GM18505 (cell line): Measurements from ENCODE around the gene ZFAND3.

Source experiments
- ATAC-seq: cut with Tn5 transposase; IDR thresholded peaks from one replicate; pipeline ENCODE4 v1.9.1; 2021; ENCODE audit not compliant: unreplicated experiment
- POLR2A ChIP-seq: IDR thresholded peaks from 4 replicates; pipeline ENCODE4 v1.6.1; 2011; ENCODE audit warnings: borderline replicate concordance; ENCODE audit not compliant: insufficient read depth, insufficient read length; ENCODE audit errors: extremely low read depth

The ZFAND3 gene

DNA sequence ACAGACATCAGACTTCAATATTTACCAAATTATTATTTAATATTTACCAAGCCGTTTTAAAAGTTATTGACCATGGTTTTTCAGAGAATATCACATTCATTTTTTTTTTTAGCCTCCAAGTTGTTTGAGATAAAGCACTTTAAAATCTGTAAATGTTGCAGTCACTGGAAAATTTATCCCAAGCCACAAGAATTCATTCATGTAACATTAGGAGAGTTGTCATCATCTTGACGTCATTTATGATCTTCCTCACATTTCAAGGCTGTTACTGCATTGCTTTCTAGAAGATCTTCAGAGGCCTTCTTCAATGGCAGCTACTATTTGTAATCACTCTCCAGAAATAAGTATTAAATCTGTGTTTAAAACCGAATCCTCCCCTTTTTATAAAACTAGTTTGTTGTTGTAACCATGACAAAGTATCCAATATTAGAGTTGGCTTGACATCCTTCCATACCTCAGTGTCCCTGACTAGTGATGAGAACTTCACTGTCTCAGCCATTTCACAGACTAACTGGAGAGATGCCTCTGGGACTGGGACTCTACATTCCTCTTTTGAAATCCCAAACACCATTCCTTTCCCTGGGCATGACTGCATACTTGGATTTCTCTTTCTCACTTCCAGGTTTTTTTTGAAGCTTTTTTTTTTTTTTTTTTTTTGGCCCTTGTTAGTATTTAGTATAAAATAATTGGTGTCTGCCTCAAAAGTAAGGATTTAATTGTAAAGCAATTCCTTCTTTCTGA lies 100.1 kb downstream of the ZFAND3 start:
- ATAC-seq = no peak
- TF ChIP-seq POLR2A = no peak

- ATAC-seq = no peak
- no peak for TF ChIP-seq POLR2A
Measured at GRCh38 chr6:37920667-37921066, 101.1 kb downstream of the ZFAND3 start.

GRCh38 chr6:37922563-37922962 lies 103.0 kb downstream of the ZFAND3 start:
- no peak for TF ChIP-seq POLR2A

GRCh38 chr6:37923514-37923913 lies 104.0 kb downstream of the ZFAND3 start:
- no peak for ATAC-seq
- TF ChIP-seq POLR2A = no peak

More at GRCh38 chr6:37922563-37922962, 103.0 kb downstream of the ZFAND3 start:
- no peak for ATAC-seq

DNA sequence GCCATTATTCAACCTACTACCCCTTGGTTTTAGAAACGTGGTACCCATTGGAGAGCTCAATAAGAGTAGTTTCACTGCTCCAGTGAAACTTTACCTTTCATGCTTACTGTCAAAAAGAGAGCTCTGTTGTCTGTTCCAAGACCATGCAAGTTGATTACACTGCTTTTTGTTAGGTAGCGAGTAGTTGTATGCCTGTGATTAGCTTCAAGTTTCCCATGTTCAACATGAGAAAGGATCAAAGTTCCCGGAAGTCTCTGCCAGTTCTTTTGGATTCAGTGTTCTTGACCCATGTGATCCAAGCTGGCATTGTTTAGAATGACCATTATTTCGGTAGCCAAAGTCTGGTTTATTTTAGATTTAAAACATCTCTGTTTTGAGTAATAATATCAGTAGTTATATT lies 107.1 kb downstream of the ZFAND3 start:
- no peak for TF ChIP-seq POLR2A

DNA sequence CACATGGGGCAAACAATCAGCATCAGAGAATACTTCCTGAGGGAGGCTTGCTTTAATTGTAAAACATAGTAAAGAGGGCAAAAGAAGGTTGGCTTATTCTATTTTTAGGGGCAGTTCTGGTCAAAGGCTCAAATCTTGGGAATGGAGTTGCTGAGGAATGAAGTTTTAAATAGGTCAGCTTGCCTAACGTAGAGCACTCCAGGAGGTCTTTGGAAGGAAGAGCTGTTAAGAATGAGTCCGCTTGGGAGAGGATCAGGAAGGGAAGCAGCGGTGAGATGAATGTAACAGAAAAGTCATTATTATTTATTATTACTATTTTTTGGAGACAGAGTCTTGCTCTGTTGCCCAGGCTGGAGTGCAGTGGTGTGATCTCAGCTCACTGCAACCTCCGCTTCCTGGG lies 108.7 kb downstream of the ZFAND3 start:
- TF ChIP-seq POLR2A = no peak
- ATAC-seq = no peak

More for the DNA sequence above, 107.1 kb downstream of the ZFAND3 start:
- ATAC-seq = no peak

DNA sequence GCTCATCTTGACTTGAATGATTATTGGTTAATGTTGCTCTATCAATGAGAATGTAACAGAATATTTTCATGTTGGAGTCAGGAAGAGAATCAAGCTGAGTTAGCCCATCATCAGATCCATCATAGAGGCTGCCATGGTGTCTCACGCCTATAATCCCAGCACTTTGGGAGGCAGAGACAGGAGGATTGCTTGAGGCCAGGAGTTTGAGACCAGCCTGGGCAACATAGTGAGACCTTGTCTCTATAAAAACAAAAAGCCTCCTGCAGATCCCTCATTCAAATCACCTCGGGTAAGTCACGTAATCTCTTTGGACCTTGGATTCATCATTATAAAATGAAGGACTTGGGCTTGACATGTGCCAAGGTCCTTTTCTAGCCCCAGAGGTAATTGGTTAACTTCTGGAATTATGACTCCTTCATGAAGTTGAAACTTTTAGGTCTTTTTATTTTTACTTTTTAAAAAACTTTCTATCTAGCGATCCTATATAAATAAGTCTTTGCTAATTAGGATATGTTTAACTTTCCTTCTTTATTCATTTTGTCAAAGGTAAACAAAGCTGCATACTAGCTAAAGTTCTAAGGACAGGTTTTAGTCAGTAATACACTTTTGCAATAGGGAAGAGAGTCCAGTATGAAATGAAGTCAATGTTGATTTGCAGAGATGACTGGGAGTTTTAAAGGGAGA lies 110.9 kb downstream of the ZFAND3 start:
- ATAC-seq = no peak
- no peak for TF ChIP-seq POLR2A

GRCh38 chr6:37931066-37931465 lies 111.5 kb downstream of the ZFAND3 start:
- TF ChIP-seq POLR2A = no peak
- no peak for ATAC-seq

GRCh38 chr6:37934276-37934675 lies 114.7 kb downstream of the ZFAND3 start:
- TF ChIP-seq POLR2A = no peak
- no peak for ATAC-seq

GRCh38 chr6:37936150-37936549 lies 116.6 kb downstream of the ZFAND3 start:
- TF ChIP-seq POLR2A = no peak
- ATAC-seq = no peak

DNA sequence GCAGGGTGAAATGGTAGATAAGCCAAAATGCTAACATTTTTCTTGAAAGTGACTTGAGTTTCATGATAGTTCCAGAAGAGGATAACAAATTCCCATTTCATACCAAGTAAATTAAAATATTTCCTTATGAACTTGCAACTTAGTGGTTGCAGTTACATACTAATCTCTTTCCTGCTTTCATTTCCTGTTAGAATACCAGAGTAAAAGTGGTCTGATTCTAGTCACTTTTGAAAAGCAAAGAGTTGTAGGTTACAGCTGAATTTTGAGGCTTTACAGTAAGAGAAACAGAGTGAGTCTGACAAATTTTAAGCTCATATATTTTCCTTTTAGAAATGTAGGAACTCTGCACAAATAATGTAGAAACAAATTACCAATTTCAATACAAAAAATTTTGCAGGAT lies 117.4 kb downstream of the ZFAND3 start:
- TF ChIP-seq POLR2A = no peak
- no peak for ATAC-seq

DNA sequence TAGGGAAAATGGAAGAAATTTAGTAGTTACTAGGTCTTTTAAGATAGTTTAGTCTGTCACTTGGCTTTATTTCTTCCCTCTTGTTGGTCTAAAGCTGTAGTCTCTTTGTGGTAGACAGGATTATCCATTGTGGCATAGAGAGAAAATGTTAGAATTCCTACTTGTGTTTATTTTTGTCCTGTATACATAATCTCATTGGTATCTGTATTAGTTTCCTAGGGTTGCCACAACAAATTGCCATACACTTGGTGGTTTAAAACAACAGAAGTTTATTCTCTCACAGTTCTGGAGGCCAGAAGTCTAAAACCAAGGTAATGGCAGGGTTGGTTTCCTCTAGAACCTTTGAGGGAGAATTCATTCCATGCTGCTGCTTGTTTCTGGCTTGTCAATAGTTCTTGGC lies 119.4 kb downstream of the ZFAND3 start:
- ATAC-seq = no peak
- TF ChIP-seq POLR2A = no peak

GRCh38 chr6:37940074-37940847 lies 120.7 kb downstream of the ZFAND3 start:
- ATAC-seq = no peak
- no peak for TF ChIP-seq POLR2A
